ENCODE results near the gene OR13H1. TPM values are rescaled to one million over a fixed set of nuclear protein-coding genes. Genes with fewer than 3 reads are reported as not detected.
"Not testable (repeated sequence)": the region's sequence is repeated elsewhere in the genome, so short reads cannot be mapped to it uniquely, and the experiment has no call there.

Gene OR13H1
- total and polyA plus RNA-seq, 9 of the 15 experiments (the other 6 are each of a cell fraction or from before 2014, with no cell fraction given), result not detected

GRCh38 chrX:131552453-131552852, 8.6 kb downstream of the OR13H1 start:
- H3K9me1 ChIP-seq (ENCODE audit: control insufficient read depth, insufficient read depth, low read length); in situ Hi-C loops (cut with MboI); H4K20me1 ChIP-seq (replicated peaks; ENCODE audit: control insufficient read depth, insufficient read depth, low read length); H3K4me3 ChIP-seq; intact Hi-C loops (cut with micrococcal nuclease); H3K27me3 ChIP-seq (ENCODE audit: control insufficient read depth in 2 of 2, insufficient read depth in 2 of 2, low read length in 2 of 2); H2AFZ ChIP-seq (ENCODE audit: low read depth, low read length); H3K4me1 ChIP-seq (replicated peaks in 1 of 2; ENCODE audit: control insufficient read depth in 2 of 2, insufficient read depth in 2 of 2, low read length in 2 of 2); FAIRE-seq; DNase-seq (ENCODE audit: extremely low read depth in 1 of 4, low spot score in 3 of 4); H3K9me3 ChIP-seq (replicated peaks; ENCODE audit: control insufficient read depth, insufficient read depth, low read depth, low read length); H3K79me2 ChIP-seq (ENCODE audit: control insufficient read depth, insufficient read depth, low read length); CTCF ChIA-PET (ENCODE audit: low intra/inter-chr PET ratio); H3K27ac ChIP-seq (ENCODE audit: extremely low read depth, low read depth, low read length); POLR2A ChIA-PET; H3K4me2 ChIP-seq (ENCODE audit: insufficient read depth, low read length); BruUV-seq (replicated peaks); H3K36me3 ChIP-seq (ENCODE audit: control insufficient read depth, insufficient read depth, low read length); ATAC-seq; H3K9ac ChIP-seq (ENCODE audit: insufficient read depth in 1 of 2, low read depth in 2 of 2, low read length in 2 of 2): not testable (repeated sequence)
- 44% methylated on average over 6 of the region's 10 CpGs for WGBS (ENCODE audit: insufficient coverage, low coverage, missing lambda C conversion rate)

- FAIRE-seq (no peak), ATAC-seq (no peak), DNase-seq (ENCODE audit: extremely low read depth in 1 of 4, low spot score in 3 of 4) (no peak)
- Histone ChIP-seq H3K4me1 (replicated peaks in 1 of 2; ENCODE audit: control insufficient read depth in 2 of 2, insufficient read depth in 2 of 2, low read length in 2 of 2) (no peaks in the 10 kb centered on the region), H3K4me2 (ENCODE audit: insufficient read depth, low read length) (no peak overlapping the region), H3K4me3 (no peak overlapping the region), H3K79me2 (ENCODE audit: control insufficient read depth, insufficient read depth, low read length) (no peaks in the 10 kb centered on the region; the same call in 2 of the 3 replicates), H3K27me3 (ENCODE audit: control insufficient read depth in 2 of 2, insufficient read depth in 2 of 2, low read length in 2 of 2) (no peaks in the 10 kb centered on the region), H3K36me3 (ENCODE audit: control insufficient read depth, insufficient read depth, low read length) (no peaks in the 10 kb centered on the region), H3K9me1 (ENCODE audit: control insufficient read depth, insufficient read depth, low read length) (no peaks in the 10 kb centered on the region), H4K20me1 (replicated peaks; ENCODE audit: control insufficient read depth, insufficient read depth, low read length) (no peaks in the 10 kb centered on the region), H3K9me3 (replicated peaks; ENCODE audit: control insufficient read depth, insufficient read depth, low read depth, low read length) (no peaks in the 10 kb centered on the region), H3K9ac (ENCODE audit: insufficient read depth in 1 of 2, low read depth in 2 of 2, low read length in 2 of 2) (no peak overlapping the region), H3K27ac (ENCODE audit: extremely low read depth, low read depth, low read length) (no peak overlapping the region), H2AFZ (ENCODE audit: low read depth, low read length) (no peak overlapping the region)
- intact Hi-C loops (cut with micrococcal nuclease), result no loop called here
- in situ Hi-C loops (cut with MboI), result no loop called here
- no peak for TF ChIP-seq MITF (IDR thresholded peaks at IDR 0.05)
- no peak for TF ChIP-seq CBX5 (IDR thresholded peaks at IDR 0.05; ENCODE audit: borderline replicate concordance, low read depth)
- no peak for TF ChIP-seq ZNF277 (CRISPR knock-in tag; IDR thresholded peaks at IDR 0.05; ENCODE audit: borderline replicate concordance)
- no peak for TF ChIP-seq ZKSCAN1 (IDR thresholded peaks at IDR 0.05; ENCODE audit: low read depth, low read length)
- TF ChIP-seq FOXK1 (CRISPR knock-in tag; IDR thresholded peaks at IDR 0.05; ENCODE audit: borderline replicate concordance), result no peak
- TF ChIP-seq SIX5 (IDR thresholded peaks at IDR 0.05; ENCODE audit: borderline replicate concordance in 1 of 2, insufficient read depth in 1 of 2, low read depth in 1 of 2, low read length in 2 of 2), result no peak
- TF ChIP-seq FUS (optimal IDR thresholded peaks at IDR 0.05; ENCODE audit: low read depth, low read length), result no peak
- no peak for TF ChIP-seq OTX1 (CRISPR knock-in tag; IDR thresholded peaks at IDR 0.05)
- no peak for TF ChIP-seq ARID1B (IDR thresholded peaks at IDR 0.05)
- no peak for TF ChIP-seq KAT8 (IDR thresholded peaks at IDR 0.05; ENCODE audit: low read depth)
- BruUV-seq (replicated peaks), result no TSS peak
- ChIA-PET POLR2A (no interaction called here), CTCF (ENCODE audit: low intra/inter-chr PET ratio) (no interaction called here)
- WGBS (ENCODE audit: insufficient coverage, low coverage, missing lambda C conversion rate), result 30% methylated on average over 4 of the region's 4 CpGs
Measured at GRCh38 chrX:131558562-131558961, 14.7 kb downstream of the OR13H1 start.

Data from K562 (cell line).